GOT3 (cell line): Measurements from ENCODE around the gene ZNF219.

ENCODE experiments used
- DNase-seq: peaks from one replicate; lab custom pipeline; 2025; ENCODE audit warnings: mixed read lengths; lab: John Stamatoyannopoulos, UW

The ZNF219 gene

DNA sequence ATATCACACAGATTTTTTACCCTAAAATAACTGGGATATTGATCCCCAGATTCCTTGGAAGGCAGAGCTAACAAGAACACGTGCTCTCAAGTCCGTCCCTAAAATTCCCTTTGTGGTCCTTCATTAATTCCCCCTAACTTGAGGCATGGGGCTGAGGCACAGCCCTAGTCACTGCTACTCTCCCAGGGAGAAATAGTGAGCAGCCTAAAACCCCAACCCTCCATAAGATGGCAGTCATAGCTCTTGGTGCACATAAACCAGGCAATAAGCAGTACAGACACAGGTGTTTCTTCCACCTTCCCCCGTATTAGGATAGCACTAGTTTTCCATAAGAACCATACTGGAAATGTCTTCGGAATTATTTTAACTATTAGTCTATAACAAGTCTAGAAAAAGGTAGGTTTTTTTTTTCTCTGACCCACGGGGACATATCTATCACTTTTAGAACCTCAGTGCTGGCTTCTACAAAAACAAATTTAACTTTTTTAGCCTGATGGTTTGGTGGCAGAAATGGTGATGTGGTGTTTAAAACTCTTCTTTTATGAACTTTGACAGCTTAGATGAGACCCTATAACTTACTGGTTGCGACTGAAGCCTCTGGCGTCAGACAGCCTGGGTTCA, 31.5 kb downstream of the ZNF219 start:
- no peak for DNase-seq

DNA sequence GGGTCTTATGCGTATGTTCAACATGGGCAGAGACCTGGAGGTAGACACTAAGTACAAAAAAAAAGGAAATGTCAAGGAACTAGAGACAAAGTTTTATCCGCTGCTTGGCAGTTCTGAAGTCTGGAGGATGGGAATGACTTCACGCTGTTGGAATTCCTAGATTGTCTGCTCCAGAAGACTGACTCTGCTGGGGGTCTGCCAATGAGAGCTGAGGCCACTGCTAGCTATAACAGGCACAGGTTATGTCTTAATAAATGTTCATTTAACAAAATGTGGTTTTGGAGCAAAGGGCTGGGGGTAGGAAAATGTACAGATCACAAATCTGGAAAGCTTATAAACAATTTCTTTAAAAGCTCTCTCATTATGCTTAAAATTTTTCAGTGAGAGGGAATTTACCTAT, 35.0 kb downstream of the ZNF219 start:
- DNase-seq = no peak

DNA sequence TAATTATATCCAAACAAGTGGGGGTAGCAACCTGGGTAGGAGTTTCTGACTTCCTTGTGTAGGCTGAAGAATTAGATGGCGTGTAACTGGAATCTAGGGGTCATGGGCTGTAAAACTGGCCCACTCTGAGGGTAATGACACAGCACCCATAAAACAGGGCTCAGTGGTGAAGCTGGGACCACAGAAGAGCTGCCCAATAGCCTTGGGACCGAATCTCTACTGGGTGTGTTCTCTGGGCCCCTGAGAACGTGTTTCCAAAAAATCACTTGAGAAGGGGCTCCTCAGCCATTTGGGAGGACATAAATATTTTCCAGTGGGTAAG, 37.1 kb downstream of the ZNF219 start:
- DNase-seq = no peak

DNA sequence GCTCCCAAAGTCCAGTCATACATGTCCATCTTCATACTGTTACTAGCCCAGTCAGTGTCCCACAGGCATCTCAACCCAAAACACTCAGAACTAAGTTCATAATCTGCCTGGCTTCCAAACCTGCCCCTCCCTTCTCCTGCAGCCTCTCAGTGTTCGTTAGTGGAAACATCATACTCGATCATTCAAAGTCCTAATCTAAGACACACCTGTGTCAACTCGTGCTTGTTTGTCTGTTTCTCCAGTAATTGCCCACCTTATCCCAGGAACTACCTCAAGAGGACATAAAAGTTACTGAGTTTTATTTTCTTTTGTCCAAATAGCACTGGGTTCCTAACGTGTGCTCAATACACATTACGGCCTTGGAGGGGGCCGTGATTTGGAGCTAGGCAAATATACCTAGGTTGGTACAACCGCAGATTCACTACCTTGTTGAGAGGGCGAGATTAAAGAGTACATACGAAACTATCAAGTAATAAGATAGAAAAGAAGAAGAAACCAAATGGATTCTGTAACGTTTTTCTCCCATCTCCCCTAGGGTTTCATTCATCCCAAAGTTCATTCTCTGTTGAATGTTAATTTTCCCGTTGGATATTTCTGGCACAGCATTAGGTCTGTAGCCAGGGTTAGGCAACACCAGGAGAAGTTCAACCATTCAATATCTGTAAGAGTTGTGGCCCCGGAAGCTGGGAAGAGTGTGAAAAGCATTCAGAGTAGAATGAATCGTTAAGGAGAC, 37.7 kb downstream of the ZNF219 start:
- DNase-seq = no peak

DNA sequence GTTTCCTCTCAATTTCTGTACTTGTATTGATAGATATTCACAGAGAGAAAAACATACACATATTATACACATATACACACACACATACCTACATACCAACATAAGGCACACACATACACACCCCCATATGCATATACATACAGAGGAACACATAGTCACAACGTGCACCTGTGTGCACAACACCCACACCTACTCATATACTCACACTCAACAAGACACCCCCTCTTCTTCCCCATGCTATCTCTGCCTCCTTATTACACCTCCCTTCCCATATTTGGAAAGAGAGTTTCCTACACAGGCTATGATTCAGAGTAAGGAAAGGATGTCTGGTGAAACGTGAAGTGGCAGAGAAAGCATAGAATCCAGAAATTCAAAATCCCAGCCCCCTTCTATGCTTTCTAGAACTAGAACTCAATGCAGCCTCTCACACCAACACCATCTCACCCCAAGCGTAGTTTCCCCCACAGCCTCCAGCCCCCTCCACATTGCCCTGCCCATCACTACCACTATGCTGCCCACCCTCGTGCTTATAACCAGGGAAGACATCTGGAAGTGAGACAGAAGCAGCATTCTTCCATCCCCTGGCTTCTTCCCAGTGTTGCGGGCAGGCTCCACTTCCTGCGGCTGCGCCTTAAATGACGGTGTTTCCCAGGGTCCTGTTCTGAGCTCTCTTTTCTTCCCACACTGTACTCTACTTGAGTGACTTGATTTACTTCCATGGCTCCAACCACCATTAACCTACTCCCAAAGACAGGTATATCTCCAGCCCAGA, 38.4 kb downstream of the ZNF219 start:
- DNase-seq = no peak

DNA sequence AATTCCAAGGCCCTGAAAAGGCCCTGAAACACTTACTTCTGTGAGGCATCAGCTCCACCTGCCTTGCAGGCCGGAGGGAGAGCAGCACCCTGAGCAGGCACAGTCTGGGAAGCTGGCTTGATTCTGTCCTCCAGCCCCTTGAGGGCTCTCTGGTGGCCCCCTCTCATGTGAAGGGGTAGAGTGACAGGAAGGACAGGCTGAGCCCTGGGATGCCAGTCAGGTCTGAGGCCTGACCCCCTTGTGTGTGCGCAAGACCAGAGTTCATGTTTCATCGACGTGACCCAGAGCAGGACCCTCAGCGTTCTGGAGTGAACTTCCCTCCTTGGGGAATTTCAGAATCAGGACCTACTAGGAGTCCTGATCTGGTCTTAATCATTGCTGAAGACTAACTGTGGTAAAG, 39.6 kb downstream of the ZNF219 start:
- DNase-seq = no peak

DNA sequence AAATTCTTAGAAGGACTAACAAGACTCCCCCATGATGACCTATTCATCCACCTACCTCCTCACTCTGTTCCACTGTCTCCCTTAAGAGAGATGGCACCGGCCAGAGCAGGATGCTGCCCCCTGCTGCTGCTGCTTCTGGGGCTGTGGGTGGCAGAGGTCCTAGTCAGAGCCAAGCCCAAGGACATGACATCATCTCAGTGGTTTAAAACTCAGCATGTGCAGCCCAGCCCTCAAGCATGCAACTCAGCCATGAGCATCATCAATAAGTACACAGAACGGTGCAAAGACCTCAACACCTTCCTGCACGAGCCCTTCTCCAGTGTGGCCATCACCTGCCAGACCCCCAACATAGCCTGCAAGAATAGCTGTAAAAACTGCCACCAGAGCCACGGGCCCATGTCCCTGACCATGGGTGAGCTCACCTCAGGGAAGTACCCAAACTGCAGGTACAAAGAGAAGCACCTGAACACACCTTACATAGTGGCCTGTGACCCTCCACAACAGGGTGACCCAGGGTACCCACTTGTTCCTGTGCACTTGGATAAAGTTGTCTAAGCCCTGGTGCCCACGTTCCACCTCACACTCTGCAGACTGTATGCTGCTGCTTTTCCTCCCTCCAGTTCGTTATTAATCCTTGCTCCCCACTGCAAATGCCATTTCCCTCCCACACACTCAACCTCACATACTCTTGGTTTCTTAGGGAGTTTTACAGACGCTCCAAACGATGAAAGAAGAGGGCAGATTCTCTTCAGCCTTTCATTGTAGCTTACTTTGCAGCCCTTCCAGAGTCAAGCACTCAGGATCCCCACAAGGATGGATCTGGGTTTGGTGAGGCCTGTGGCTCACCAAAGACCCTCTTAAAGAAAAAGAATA, 40.4 kb downstream of the ZNF219 start, which contains the start of gene RNASE8:
RNASE8 (plus strand) TSS at position 20 of the 873 bp plus-strand sequence; CDS start at position 91, 71 bp downstream.
- no peak for DNase-seq

DNA sequence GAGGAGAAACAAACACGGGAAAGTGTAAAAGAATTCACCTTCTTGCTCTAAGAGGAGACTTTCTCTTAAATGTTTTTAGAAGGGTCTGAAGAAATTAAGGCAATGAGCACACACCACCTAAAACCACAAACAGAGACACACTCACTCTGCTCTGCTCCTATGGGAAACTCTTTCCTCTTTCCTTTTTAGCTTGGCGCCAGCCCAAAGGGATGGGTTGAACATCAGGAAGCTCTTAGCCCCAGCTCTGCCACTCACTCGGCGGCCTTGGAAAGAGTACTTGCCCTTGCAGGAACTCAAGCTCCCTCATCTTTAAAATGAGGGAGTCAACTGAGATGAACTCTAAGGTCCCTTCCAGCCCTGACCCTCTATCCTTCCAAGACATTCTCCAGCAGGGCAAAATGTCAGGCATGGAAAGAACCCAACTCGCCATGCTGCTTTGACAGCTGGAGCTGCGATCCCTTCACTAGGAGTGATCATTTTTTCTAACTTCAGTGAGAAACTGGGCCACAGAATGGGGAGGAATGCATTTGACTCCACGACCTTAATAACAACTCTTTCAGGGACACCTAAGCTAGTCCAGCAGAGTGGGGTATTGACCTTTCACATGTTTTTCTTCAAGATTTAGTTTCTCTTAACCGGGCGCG, 41.8 kb downstream of the ZNF219 start:
- DNase-seq = no peak

DNA sequence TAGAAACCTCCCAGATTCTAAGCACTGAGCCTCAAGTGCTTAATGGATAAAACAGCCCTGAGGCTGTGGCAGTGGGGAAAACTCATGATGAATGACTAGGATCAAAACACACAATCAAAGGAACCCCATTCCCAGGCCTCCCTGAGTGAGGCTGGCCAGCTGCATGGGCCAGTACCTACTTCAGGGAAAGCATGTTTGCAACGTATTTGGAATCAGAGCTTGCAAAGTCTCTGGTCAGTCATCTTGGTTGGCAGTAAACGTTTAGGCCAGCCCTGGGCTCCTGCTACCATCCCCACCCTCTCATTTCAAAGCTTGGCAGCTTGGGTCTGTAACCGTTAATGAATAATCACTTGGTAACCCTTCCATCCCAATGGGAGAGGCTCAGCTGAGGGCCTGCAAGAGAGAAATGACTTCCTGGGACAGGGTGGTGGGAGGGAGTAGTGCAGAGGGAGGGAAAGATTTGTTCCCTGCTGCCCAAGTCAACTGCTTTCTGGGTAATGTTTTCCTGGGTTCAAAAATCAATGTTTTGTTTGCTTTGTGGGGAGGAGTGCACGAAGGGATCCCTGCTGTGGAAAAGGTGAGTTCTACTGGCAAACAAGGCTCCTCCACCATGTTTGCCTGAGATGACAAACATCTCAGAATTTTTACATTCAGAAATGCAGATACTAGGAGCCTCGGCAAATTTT, 42.9 kb downstream of the ZNF219 start:
- no peak for DNase-seq

DNA sequence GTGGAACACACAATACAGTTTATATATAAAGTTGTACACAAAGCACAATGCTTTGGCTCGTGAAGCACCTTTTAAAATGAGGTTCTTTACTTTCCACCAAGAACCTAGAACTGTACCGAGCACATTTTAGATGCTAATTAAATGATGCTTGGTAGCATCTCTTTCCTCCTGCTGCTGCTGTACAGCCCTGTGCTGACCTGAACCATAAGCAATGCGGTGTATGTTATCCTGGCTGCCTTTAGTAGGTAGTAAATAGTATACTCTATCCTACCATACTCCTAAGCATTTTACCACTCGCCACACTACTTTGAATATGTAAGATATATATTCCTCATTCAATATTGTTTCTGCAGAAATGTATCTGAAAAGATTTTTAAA, 43.7 kb downstream of the ZNF219 start:
- DNase-seq = no peak

DNA sequence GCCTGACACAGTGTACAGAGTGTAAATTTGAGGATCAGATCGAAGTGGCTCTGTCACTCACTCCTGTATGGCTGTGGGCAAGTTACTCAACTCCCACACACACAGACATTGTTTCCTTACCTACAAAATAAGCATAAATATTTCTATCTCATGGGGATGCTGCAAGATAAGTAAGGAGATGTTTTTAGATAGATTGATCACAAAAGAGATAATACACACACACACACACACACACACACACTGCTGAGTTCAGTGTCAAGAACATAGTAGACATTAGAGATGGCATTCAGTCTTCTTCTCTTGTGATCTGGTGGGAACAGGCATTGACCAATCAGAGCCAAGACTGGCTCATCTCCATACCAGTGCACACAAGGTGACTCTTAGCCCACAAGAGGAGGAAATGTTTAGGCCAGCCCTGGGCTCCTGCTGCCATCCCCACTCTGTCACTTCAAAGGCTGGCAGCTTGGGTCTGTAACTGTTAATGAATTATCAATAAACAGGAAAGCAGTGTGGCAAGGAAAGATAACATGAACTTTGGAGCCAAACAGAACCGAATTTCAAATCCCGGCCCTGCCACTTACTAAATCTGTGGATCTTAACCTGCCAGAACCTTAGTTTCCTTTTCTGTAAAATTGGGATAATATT, 44.2 kb downstream of the ZNF219 start:
- DNase-seq = no peak

DNA sequence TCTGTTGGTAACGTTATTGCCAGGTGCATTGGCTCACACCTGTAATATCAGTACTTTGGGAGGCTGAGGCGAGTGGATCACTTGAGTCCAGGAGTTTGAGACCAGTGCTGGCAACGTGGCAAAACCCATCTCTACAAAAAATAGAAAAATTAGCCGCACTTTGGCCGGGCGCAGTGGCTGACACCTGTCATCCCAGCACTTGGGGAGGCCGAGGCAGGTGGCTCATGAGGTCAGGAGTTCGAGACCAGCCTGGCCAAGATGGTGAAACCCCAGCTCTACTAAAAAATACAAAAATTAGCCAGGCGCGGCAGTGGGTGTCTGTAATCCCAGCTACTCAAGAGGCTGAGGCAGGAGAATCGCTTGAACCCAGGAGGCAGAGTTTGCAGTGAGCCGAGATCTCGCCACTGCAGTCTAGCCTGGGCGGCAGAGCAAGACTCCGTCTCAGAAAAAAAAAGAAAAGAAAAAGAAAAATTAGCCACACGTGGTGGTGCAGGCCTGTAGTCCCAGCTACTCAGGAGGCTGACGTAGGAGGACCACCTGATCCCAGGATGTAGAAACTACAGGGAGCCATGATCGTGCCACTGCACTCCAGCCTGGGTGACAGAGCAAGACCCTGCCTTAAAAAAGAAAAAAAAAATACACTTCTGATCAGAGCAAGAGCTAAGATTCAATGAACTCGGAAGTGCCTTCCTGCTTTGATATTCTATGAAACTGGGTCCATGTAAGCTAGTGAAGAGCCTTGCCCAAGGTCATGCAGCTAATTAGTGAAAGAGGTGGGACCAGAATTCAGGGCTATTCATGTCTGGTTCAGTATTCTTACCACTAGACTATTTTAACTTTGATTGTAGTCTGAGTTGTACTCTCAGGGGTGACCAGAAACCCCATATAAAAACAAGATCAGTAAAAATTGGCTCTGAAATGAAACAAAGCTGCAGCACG, 45.0 kb downstream of the ZNF219 start:
- DNase-seq = no peak

DNA sequence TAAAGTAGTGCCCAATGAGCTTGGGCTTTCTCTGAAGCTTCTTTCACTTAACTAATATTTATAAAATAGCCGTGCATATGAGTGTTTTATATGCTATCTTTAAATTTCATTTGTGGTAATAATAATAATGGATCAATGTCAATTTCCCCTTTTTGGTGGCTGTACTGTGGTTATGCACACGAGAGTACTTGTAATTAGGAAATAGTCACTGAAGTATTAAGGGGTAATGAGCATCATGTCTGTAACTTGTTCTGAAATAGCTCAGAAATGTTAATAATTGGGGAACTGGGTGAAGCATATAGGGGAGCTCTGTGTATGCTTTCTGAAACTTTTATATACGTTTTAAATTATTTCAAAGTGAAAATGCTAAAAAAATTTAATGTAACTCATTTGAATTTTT, 47.9 kb downstream of the ZNF219 start:
- no peak for DNase-seq

DNA sequence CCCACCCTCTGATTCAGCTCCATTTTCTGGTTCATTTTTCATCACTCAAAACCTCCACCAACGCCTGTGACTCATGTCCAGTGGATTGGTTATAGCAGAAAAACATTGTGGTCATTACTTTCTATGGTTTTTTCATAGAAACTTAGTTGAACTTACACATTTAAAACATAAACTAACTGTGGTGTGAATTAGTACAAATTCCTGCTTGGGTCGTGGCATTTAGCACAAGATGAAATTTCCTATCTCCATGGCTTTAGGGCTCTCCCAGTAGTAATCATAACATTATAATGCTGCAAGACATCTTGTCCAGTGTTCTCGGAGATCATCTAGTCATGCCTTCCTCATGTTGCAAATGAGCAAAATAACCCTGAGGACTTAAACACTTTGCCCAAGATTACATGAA, 49.2 kb downstream of the ZNF219 start:
- no peak for DNase-seq

DNA sequence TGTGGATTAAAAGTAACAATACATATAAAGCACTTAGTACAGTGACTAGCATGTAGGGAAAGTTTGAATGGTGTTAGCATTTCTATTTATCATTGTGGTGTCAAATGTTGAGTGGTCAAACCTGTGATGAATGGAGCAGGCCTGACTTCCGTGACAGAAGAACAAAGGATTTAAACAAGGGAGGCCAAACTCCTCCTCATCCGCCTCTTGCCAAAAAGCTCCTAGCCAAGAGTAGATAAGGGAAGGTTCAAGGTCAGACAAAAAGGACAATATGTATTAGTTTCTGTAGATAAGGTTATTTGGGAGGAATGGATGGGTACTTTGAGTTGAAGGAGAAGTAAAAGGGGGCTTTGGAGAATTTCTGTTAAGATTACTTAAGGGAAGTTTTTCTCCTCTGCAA, 49.8 kb downstream of the ZNF219 start:
- DNase-seq = no peak

DNA sequence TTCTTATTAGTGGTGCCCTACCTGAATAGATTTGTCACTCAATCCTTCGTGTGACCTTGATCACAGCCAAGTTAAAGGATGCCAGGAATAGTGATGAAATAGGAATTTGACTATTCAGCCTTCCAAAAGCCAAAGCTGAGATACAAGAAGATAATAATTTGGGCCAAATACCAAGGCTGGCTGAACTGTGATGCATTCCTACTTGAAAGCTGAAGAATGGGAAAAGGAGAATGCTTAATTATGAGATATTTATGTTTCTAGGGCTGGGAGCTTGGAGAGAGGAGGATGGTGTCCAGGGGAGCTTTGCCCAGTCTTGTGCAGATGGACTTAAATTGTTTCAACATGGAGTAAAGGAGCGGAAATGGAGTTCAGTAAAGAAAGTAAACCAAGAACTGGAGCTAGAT, 51.1 kb downstream of the ZNF219 start:
- no peak for DNase-seq

DNA sequence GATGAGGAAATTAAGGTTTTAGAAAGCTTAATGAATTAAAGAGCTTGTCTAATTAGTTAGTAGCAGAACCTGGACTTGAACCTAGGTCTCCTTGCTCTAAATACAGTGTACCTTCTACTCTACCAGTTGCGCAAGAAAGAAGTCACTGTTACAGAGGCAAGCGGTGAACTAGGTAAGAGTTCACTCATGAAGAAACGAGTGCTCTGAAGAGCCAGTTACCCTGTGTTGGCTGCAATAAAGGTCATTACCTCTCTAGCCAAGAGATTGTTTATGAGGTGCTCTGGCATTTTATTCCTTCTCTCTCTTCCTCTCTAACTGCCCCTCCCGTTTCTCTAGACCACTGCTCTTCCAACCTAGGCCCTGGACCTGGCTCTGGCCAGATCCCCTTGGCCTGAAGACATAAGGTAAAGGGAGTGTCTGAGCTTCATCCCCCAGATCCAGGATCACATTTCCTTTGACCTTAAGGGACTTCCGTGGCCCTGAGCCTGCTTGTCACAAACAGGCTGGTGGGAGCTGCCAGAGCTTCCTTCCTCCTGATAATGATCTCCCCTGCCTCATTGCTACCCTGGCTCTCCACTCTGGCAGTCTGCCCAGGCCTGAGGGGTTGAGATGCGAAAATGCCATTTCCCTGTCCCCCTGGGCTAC, 54.4 kb downstream of the ZNF219 start:
- DNase-seq = no peak

DNA sequence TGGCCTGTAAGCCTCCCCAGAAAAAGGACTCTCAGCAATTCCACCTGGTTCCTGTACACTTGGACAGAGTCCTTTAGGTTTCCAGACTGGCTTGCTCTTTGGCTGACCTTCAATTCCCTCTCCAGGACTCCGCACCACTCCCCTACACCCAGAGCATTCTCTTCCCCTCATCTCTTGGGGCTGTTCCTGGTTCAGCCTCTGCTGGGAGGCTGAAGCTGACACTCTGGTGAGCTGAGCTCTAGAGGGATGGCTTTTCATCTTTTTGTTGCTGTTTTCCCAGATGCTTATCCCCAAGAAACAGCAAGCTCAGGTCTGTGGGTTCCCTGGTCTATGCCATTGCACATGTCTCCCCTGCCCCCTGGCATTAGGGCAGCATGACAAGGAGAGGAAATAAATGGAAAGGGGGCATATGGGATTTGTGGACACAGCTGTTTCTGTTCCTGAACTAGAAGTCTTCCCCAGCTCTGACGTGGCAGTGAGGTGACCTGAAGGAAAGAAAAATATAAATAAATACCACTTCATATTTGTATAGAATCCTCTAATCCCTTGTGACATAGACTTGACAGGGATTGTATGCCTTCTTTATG, 55.0 kb downstream of the ZNF219 start:
- DNase-seq = no peak

DNA sequence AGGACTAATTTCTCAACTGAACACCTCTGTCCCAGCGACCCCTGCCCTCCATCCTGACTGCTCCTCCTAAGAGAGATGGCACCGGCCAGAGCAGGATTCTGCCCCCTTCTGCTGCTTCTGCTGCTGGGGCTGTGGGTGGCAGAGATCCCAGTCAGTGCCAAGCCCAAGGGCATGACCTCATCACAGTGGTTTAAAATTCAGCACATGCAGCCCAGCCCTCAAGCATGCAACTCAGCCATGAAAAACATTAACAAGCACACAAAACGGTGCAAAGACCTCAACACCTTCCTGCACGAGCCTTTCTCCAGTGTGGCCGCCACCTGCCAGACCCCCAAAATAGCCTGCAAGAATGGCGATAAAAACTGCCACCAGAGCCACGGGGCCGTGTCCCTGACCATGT, 55.5 kb downstream of the ZNF219 start:
- no peak for DNase-seq
